WTC11 (cell line): Measurements from ENCODE around the gene ELMO1. TPM values are rescaled to one million over a fixed set of nuclear protein-coding genes. Genes with fewer than 3 reads are reported as not detected.

ENCODE experiments used
- ATAC-seq: fragments of 200-7000 bp; cut with Tn5 transposase; 2 replicates; pipeline ENCODE4 v1.10.0; 2021; ENCODE audit warnings: mild to moderate bottlenecking, moderate library complexity
- CTCF ChIA-PET: fragments of 300-600 bp; sonication (Branson Sonifier 250); formaldehyde crosslinking; loops from one replicate; lab custom pipeline; 2021; ENCODE audit warnings: antibody characterized with exemption; lab: Charles Lee
- POLR2A ChIA-PET: fragments of 350-600 bp; sonication (Branson Sonifier 250); formaldehyde crosslinking; loops from one replicate; lab custom pipeline; 2021; ENCODE audit warnings: antibody characterized with exemption; lab: Charles Lee
- DNase-seq: peaks from one replicate; pipeline ENCODE4 v3.0.0; 2021; ENCODE audit warnings: low spot score
- H3K27ac Mint-ChIP-seq: 2 replicates; pipeline ENCODE4 v1.8.0; 2021; ENCODE audit warnings: mixed read lengths
- H3K27me3 Mint-ChIP-seq: 2 replicates; pipeline ENCODE4 v1.8.0; 2021; ENCODE audit warnings: low read depth, mild to moderate bottlenecking, moderate library complexity, mixed read lengths
- H3K36me3 Mint-ChIP-seq: 2 replicates; pipeline ENCODE4 v1.8.0; 2021; ENCODE audit warnings: mixed read lengths
- H3K4me1 Mint-ChIP-seq: 2 replicates; pipeline ENCODE4 v1.8.0; 2022; ENCODE audit warnings: mixed read lengths
- H3K4me3 Mint-ChIP-seq: 2 replicates; pipeline ENCODE4 v1.8.0; 2021; ENCODE audit warnings: mild to moderate bottlenecking, moderate library complexity, mixed read lengths
- H3K9me3 Mint-ChIP-seq: 2 replicates; pipeline ENCODE4 v1.8.0; 2021; ENCODE audit warnings: mixed read lengths
- ATF2 ChIP-seq: sonication (generic); formaldehyde crosslinking; IDR thresholded peaks from 2 replicates; pipeline ENCODE4 v1.8.1; 2022; ENCODE audit warnings: low read depth, missing genetic modification reagents, borderline replicate concordance
- ATF3 ChIP-seq: sonication (generic); formaldehyde crosslinking; conservative IDR thresholded peaks from 2 replicates; pipeline ENCODE4 v1.8.1; 2022; ENCODE audit warnings: mild to moderate bottlenecking, missing genetic modification reagents
- CDX4 ChIP-seq: fragments of 250-450 bp; sonication (Bioruptor Pico); IDR thresholded peaks from 2 replicates; pipeline ENCODE4 v1.9.0; 2021; ENCODE audit warnings: moderate library complexity, mild to moderate bottlenecking, inconsistent platforms, borderline replicate concordance
- ELF4 ChIP-seq: sonication (generic); formaldehyde crosslinking; IDR thresholded peaks from 2 replicates; pipeline ENCODE4 v1.8.1; 2022; ENCODE audit warnings: low read depth, mild to moderate bottlenecking, moderate library complexity, missing genetic modification reagents
- GABPB1 ChIP-seq: sonication (generic); formaldehyde crosslinking; IDR thresholded peaks from 2 replicates; pipeline ENCODE4 v1.8.1; 2023; ENCODE audit warnings: mild to moderate bottlenecking, missing genetic modification reagents
- GTF2I ChIP-seq: fragments of 250-450 bp; sonication (Bioruptor Pico); conservative IDR thresholded peaks from 2 replicates; pipeline ENCODE4 v1.4.0; 2021; ENCODE audit warnings: mild to moderate bottlenecking
- JAZF1 ChIP-seq: fragments of 250-450 bp; sonication (Bioruptor Pico); IDR thresholded peaks from 2 replicates; pipeline ENCODE4 v1.9.0; 2021; ENCODE audit warnings: moderate library complexity, mild to moderate bottlenecking, inconsistent platforms
- MLX ChIP-seq: sonication (generic); formaldehyde crosslinking; IDR thresholded peaks from 2 replicates; pipeline ENCODE4 v1.8.1; 2023; ENCODE audit warnings: mild to moderate bottlenecking, missing genetic modification reagents, moderate library complexity
- MXD4 ChIP-seq: fragments of 250-450 bp; sonication (Bioruptor Pico); IDR thresholded peaks from 2 replicates; pipeline ENCODE4 v1.8.0; 2021; ENCODE audit warnings: mild to moderate bottlenecking, moderate library complexity, borderline replicate concordance
- NFE2L1 ChIP-seq: sonication (generic); formaldehyde crosslinking; IDR thresholded peaks from 2 replicates; pipeline ENCODE4 v1.8.1; 2023; ENCODE audit warnings: missing genetic modification reagents
- NFYB ChIP-seq: sonication (generic); formaldehyde crosslinking; conservative IDR thresholded peaks from 2 replicates; pipeline ENCODE4 v1.8.0; 2022; ENCODE audit warnings: low read depth, missing genetic modification reagents
- SMAD4 ChIP-seq: sonication (generic); formaldehyde crosslinking; IDR thresholded peaks from 2 replicates; pipeline ENCODE4 v1.8.0; 2022; ENCODE audit warnings: mild to moderate bottlenecking, missing genetic modification reagents
- SOX15 ChIP-seq: fragments of 250-450 bp; sonication (Bioruptor Pico); IDR thresholded peaks from 2 replicates; pipeline ENCODE4 v1.9.0; 2021; ENCODE audit warnings: mild to moderate bottlenecking
- STAT6 ChIP-seq: sonication (generic); formaldehyde crosslinking; conservative IDR thresholded peaks from 2 replicates; pipeline ENCODE4 v1.8.1; 2023; ENCODE audit warnings: mild to moderate bottlenecking, low read depth, missing genetic modification reagents, moderate library complexity
- TEAD1 ChIP-seq: sonication (generic); formaldehyde crosslinking; IDR thresholded peaks from 2 replicates; pipeline ENCODE4 v1.8.0; 2022; ENCODE audit warnings: mild to moderate bottlenecking, missing genetic modification reagents
- ZNF138 ChIP-seq: sonication (generic); formaldehyde crosslinking; conservative IDR thresholded peaks from 2 replicates; pipeline ENCODE4 v1.8.1; 2022; ENCODE audit warnings: mild to moderate bottlenecking, moderate library complexity, missing genetic modification reagents
- ZNF396 ChIP-seq: fragments of 250-450 bp; sonication (Bioruptor Pico); IDR thresholded peaks from 2 replicates; pipeline ENCODE4 v1.8.0; 2021; ENCODE audit warnings: mild to moderate bottlenecking, moderate library complexity, borderline replicate concordance
- ZNF532 ChIP-seq: fragments of 250-450 bp; sonication (Bioruptor Pico); IDR thresholded peaks from 2 replicates; pipeline ENCODE4 v1.9.0; 2021; ENCODE audit warnings: mild to moderate bottlenecking, borderline replicate concordance
- total RNA-seq: library from RNA; stranded (reverse); gene quantifications from 3 replicates; pipeline ENCODE4 v1.2.3, GENCODE V29; 2021
- TF ChIP-seq, protein P1 (sequence below): sonication (generic); formaldehyde crosslinking; IDR thresholded peaks from 2 replicates; pipeline ENCODE4 v1.8.1; 2022; ENCODE audit warnings: low read depth, mild to moderate bottlenecking, moderate library complexity, missing genetic modification reagents, borderline replicate concordance
- TF ChIP-seq, protein P2 (sequence below): sonication (generic); formaldehyde crosslinking; IDR thresholded peaks from 2 replicates; pipeline ENCODE4 v1.8.1; 2022; ENCODE audit warnings: missing genetic modification reagents, borderline replicate concordance

ELMO1 gene
- total RNA-seq, 1 experiment from 2014 or later = 19.4 TPM

DNA sequence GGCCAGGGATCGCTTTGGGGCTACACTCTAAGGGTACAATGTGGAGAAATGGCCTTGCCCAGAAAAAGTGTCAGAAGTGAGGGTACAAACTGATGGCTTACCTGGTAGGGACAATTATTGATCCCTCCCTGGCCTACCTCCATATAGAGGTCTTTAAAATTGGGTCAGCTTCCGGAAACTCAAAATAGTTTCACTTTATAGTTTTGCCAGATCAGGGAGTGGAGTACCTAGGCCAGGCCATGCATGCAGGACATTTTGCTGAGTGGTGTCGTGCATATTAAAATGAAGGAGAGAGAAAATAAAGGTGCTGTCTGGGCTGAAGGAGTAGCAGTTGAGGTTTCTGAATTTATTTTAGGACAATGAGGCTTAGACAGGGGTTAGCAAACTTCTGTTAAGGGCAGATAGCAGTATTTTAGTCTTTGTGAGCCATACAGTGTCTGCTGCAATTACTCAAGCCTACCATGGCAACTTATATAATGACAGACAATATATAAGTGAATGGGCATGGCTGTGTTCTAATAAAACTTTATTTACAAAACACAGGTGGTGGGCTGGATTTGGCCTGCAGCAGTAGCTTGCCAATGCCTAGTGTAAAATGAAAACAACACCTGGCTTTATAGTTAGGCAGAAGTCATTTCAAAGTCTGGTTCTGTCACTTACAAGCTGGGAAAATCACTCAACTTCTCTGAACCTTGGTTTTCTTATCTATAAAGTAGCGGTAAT lies 547.5 kb downstream of the ELMO1 start:
- H3K36me3 Mint-ChIP-seq = no peaks in the 10 kb centered on the region
- no peak overlapping the region for H3K27ac Mint-ChIP-seq
- no peaks in the 10 kb centered on the region for H3K27me3 Mint-ChIP-seq

More for the DNA sequence above, 547.5 kb downstream of the ELMO1 start:
- Mint-ChIP-seq H3K9me3 (no peaks in the 10 kb centered on the region), H3K4me3 (no peak overlapping the region), H3K4me1 (peaks cover 12% of the 10 kb centered on the region)
- no peak for TF ChIP-seq GABPB1
- no peak for TF ChIP-seq ZNF138
- no peak for TF ChIP-seq TEAD1 (CRISPR knock-in tag)
- no peak for TF ChIP-seq NFE2L1
- no peak for TF ChIP-seq ZNF396
- no peak for TF ChIP-seq SOX15
- no peak for TF ChIP-seq CDX4
- TF ChIP-seq ZNF532 = no peak
- no peak for TF ChIP-seq NFYB (CRISPR knock-in tag)
- TF ChIP-seq MXD4 (CRISPR knock-in tag) = no peak
- TF ChIP-seq STAT6 (CRISPR knock-in tag) = no peak
- no peak for TF ChIP-seq ATF3 (CRISPR knock-in tag)
- TF ChIP-seq MLX = no peak
- TF ChIP-seq, protein P1, sequence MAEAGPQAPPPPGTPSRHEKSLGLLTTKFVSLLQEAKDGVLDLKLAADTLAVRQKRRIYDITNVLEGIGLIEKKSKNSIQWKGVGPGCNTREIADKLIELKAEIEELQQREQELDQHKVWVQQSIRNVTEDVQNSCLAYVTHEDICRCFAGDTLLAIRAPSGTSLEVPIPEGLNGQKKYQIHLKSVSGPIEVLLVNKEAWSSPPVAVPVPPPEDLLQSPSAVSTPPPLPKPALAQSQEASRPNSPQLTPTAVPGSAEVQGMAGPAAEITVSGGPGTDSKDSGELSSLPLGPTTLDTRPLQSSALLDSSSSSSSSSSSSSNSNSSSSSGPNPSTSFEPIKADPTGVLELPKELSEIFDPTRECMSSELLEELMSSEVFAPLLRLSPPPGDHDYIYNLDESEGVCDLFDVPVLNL (CRISPR knock-in tag) = no peak
- TF ChIP-seq ELF4 (CRISPR knock-in tag) = no peak
- no peak for TF ChIP-seq SMAD4
- no peak for TF ChIP-seq JAZF1 (CRISPR knock-in tag)
- no peak for TF ChIP-seq GTF2I
- no peak for TF ChIP-seq ATF2 (CRISPR knock-in tag)
- TF ChIP-seq, protein P2, sequence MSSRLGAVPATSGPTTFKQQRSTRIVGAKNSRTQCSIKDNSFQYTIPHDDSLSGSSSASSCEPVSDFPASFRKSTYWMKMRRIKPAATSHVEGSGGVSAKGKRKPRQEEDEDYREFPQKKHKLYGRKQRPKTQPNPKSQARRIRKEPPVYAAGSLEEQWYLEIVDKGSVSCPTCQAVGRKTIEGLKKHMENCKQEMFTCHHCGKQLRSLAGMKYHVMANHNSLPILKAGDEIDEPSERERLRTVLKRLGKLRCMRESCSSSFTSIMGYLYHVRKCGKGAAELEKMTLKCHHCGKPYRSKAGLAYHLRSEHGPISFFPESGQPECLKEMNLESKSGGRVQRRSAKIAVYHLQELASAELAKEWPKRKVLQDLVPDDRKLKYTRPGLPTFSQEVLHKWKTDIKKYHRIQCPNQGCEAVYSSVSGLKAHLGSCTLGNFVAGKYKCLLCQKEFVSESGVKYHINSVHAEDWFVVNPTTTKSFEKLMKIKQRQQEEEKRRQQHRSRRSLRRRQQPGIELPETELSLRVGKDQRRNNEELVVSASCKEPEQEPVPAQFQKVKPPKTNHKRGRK (CRISPR knock-in tag) = no peak
- DNase-seq (no peak), ATAC-seq (no peak)
- POLR2A ChIA-PET = no interaction called here
- CTCF ChIA-PET = no interaction called here
